ENCODE measurements around the gene ERN1.

Gene ERN1

GRCh38 chr17:64109400-64109799 is 20.5 kb downstream of the ERN1 start:
- no peak for DNase-seq (ENCODE audit: low spot score)

GRCh38 chr17:64107500-64108236 is 22.3 kb downstream of the ERN1 start:
- DNase-seq (ENCODE audit: low spot score): no peak

GRCh38 chr17:64106918-64107317 is 23.0 kb downstream of the ERN1 start:
- no peak for DNase-seq (ENCODE audit: low spot score)

- DNase-seq (ENCODE audit: low spot score): no peak
These were observed 26.3 kb downstream of the ERN1 start for GRCh38 chr17:64103391-64104364.

- DNase-seq (ENCODE audit: low spot score): no peak
These were observed 27.1 kb downstream of the ERN1 start for GRCh38 chr17:64102627-64103390.

- DNase-seq (ENCODE audit: low spot score): no peak
These were observed 30.4 kb downstream of the ERN1 start for GRCh38 chr17:64099543-64099942.

GRCh38 chr17:64097196-64097936 is 32.6 kb downstream of the ERN1 start:
- DNase-seq (ENCODE audit: low spot score): no peak

GRCh38 chr17:64096037-64096436 is 33.9 kb downstream of the ERN1 start:
- DNase-seq (ENCODE audit: low spot score): no peak

GRCh38 chr17:64095144-64095882 is 34.6 kb downstream of the ERN1 start:
- no peak for DNase-seq (ENCODE audit: low spot score)

GRCh38 chr17:64094412-64094811 is 35.5 kb downstream of the ERN1 start:
- no peak for DNase-seq (ENCODE audit: low spot score)

- DNase-seq (ENCODE audit: low spot score): no peak
These were observed 36.9 kb downstream of the ERN1 start for GRCh38 chr17:64092952-64093451.

GRCh38 chr17:64092113-64092512 is 37.8 kb downstream of the ERN1 start:
- DNase-seq (ENCODE audit: low spot score): no peak

GRCh38 chr17:64091571-64091970 is 38.4 kb downstream of the ERN1 start:
- no peak for DNase-seq (ENCODE audit: low spot score)

- DNase-seq (ENCODE audit: low spot score): no peak
These were observed 38.8 kb downstream of the ERN1 start for GRCh38 chr17:64091116-64091515.

GRCh38 chr17:64090144-64090543 is 39.8 kb downstream of the ERN1 start:
- DNase-seq (ENCODE audit: low spot score): no peak

- no peak for DNase-seq (ENCODE audit: low spot score)
These were observed 42.5 kb downstream of the ERN1 start for GRCh38 chr17:64087252-64088005.

GRCh38 chr17:64085650-64086005 is 44.3 kb downstream of the ERN1 start:
- DNase-seq (ENCODE audit: low spot score): no peak

- DNase-seq (ENCODE audit: low spot score): no peak
These were observed 44.8 kb downstream of the ERN1 start for GRCh38 chr17:64084940-64085649.

Measured in hematopoietic multipotent progenitor cell treated with erythropoietin and hydrocortisone succinate and interleukin-3 and kit ligand, for 17 days (in vitro differentiated cells).